Mesenchymal stem cell (in vitro differentiated cells and primary cell): ENCODE results near the gene CNTNAP2.

ENCODE experiments used
- DNase-seq: peaks from one replicate; pipeline ENCODE4 v3.0.0-alpha.2; 2013
- H2AFZ ChIP-seq: one replicate; pipeline ENCODE4 v1.6.1; 2013; ENCODE audit warnings: low read depth, mild to moderate bottlenecking, control low read depth, inconsistent platforms, low read length, moderate library complexity
- H2AK5ac ChIP-seq: 2 replicates; pipeline ENCODE4 v1.6.1; 2013; ENCODE audit warnings: low read length, moderate library complexity, mild to moderate bottlenecking, inconsistent platforms; ENCODE audit not compliant: severe bottlenecking
- H2BK120ac ChIP-seq: one replicate; pipeline ENCODE4 v1.6.1; 2013; ENCODE audit warnings: low read depth, mild to moderate bottlenecking, inconsistent platforms, low read length, moderate library complexity
- H2BK12ac ChIP-seq, 2 experiments: one replicate each; pipeline ENCODE4 v1.6.1; 2013; ENCODE audit warnings: inconsistent platforms in 2 of 2, low read length in 2 of 2, mild to moderate bottlenecking in 2 of 2, moderate library complexity in 2 of 2, control low read depth in 1 of 2
- H2BK15ac ChIP-seq: one replicate; pipeline ENCODE4 v1.6.1; 2013; ENCODE audit warnings: mild to moderate bottlenecking, low read depth, inconsistent platforms; ENCODE audit not compliant: poor library complexity, severe bottlenecking
- H2BK5ac ChIP-seq: 2 replicates; pipeline ENCODE4 v1.6.1; 2013; ENCODE audit warnings: low read depth, mild to moderate bottlenecking, low read length, control low read depth, inconsistent platforms; ENCODE audit not compliant: poor library complexity, severe bottlenecking
- H3K14ac ChIP-seq, 2 experiments: one replicate each; pipeline ENCODE4 v1.6.1; 2013; ENCODE audit warnings: inconsistent platforms in 2 of 2, low read length in 2 of 2, control low read depth in 1 of 2, mild to moderate bottlenecking in 1 of 2, moderate library complexity in 1 of 2
- H3K18ac ChIP-seq, 2 experiments: one replicate each; pipeline ENCODE4 v1.6.1; 2013; ENCODE audit warnings: inconsistent platforms in 2 of 2, low read length in 2 of 2, control low read depth in 1 of 2, low read depth in 1 of 2, mild to moderate bottlenecking in 1 of 2
- H3K23ac ChIP-seq, 2 experiments: one replicate each; pipeline ENCODE4 v1.6.1; 2013; ENCODE audit warnings: inconsistent platforms in 2 of 2, low read length in 2 of 2, mild to moderate bottlenecking in 2 of 2, moderate library complexity in 2 of 2, control low read depth in 1 of 2
- H3K27ac ChIP-seq: 2 replicates; pipeline ENCODE4 v1.5.1; 2013; ENCODE audit warnings: mild to moderate bottlenecking, moderate library complexity, low read length, control low read depth, inconsistent platforms; ENCODE audit not compliant: poor library complexity, severe bottlenecking
- H3K27me3 ChIP-seq, 2 experiments: 2 replicates each; pipeline versions ENCODE4 v1.6.1 to v1.7.0; 2013; ENCODE audit warnings: low read length in 2 of 2, mild to moderate bottlenecking in 2 of 2, moderate library complexity in 2 of 2, control low read depth in 1 of 2, inconsistent platforms in 1 of 2; ENCODE audit not compliant: control insufficient read depth in 1 of 2, insufficient read depth in 1 of 2
- H3K36me3 ChIP-seq, 2 experiments: 2 replicates each; pipeline versions ENCODE4 v1.6.1 to v1.7.0; 2013; ENCODE audit warnings: low read length in 2 of 2, control low read depth in 1 of 2, inconsistent platforms in 1 of 2, low read depth in 1 of 2, mild to moderate bottlenecking in 1 of 2; ENCODE audit not compliant: insufficient read depth in 2 of 2, control insufficient read depth in 1 of 2
- H3K4ac ChIP-seq, 2 experiments: one replicate each; pipeline ENCODE4 v1.6.1; 2013; ENCODE audit warnings: inconsistent platforms in 2 of 2, low read length in 2 of 2, mild to moderate bottlenecking in 2 of 2, moderate library complexity in 2 of 2, control low read depth in 1 of 2, low read depth in 1 of 2
- H3K4me1 ChIP-seq: 2 replicates; pipeline ENCODE4 v1.6.1; 2013; ENCODE audit warnings: low read depth, low read length, control low read depth; ENCODE audit not compliant: control insufficient read depth, insufficient read depth
- H3K4me2 ChIP-seq: 2 replicates; pipeline ENCODE4 v1.6.1; 2013; ENCODE audit warnings: low read length, mild to moderate bottlenecking, inconsistent platforms; ENCODE audit not compliant: poor library complexity, severe bottlenecking
- H3K4me3 ChIP-seq, 2 experiments: 2 replicates each; pipeline versions ENCODE4 v1.5.1 to v1.7.0; 2013; ENCODE audit warnings: low read length in 2 of 2, mild to moderate bottlenecking in 2 of 2, control low read depth in 1 of 2, low read depth in 1 of 2; ENCODE audit not compliant: insufficient read depth in 1 of 2
- H3K79me1 ChIP-seq: replicated peaks from 2 replicates; pipeline ENCODE4 v1.6.1; 2013; ENCODE audit warnings: mild to moderate bottlenecking, control low read depth, low read length, inconsistent platforms; ENCODE audit not compliant: poor library complexity, severe bottlenecking
- H3K9ac ChIP-seq: 2 replicates; pipeline ENCODE4 v1.7.0; 2013; ENCODE audit warnings: mild to moderate bottlenecking, low read length, moderate library complexity
- H3K9me3 ChIP-seq: 2 replicates; pipeline ENCODE4 v1.7.0; 2013; ENCODE audit warnings: mild to moderate bottlenecking, low read length; ENCODE audit not compliant: control insufficient read depth
- H4K8ac ChIP-seq: one replicate; pipeline ENCODE4 v1.6.1; 2013; ENCODE audit warnings: inconsistent platforms, mild to moderate bottlenecking, low read length, moderate library complexity
- H4K91ac ChIP-seq: one replicate; pipeline ENCODE4 v1.6.1; 2013; ENCODE audit warnings: mild to moderate bottlenecking, low read length, inconsistent platforms
- WGBS: methylation state at CpG from one replicate; pipeline ENCODE4 v1.1.7; 2013; ENCODE audit warnings: mixed read lengths; 5-methylcytosine and 5-hydroxymethylcytosine counted together

The CNTNAP2 gene

DNA sequence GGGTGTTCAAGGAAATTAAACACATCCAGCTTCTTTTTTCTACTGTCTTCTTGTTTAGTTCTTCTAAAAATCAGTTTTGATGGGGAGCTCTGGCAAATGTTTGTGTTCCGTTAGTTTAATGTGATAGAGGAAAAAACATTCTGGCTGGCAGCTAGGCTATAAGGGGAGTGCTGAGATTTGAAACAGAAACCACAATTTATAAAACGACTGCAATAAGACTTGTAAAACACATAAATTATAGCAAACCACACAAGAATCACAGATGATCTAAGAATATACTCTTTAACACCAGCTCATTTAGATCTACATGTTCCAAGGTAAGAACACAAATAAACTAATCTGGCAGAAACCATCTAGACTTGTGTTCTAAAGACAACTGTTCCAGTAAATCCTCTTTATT is 425.5 kb downstream of the CNTNAP2 start:
- no peak overlapping the region for H3K27ac ChIP-seq
- whole genome bisulfite sequencing: 30% methylated on average over 1 of the region's 2 CpGs

DNA sequence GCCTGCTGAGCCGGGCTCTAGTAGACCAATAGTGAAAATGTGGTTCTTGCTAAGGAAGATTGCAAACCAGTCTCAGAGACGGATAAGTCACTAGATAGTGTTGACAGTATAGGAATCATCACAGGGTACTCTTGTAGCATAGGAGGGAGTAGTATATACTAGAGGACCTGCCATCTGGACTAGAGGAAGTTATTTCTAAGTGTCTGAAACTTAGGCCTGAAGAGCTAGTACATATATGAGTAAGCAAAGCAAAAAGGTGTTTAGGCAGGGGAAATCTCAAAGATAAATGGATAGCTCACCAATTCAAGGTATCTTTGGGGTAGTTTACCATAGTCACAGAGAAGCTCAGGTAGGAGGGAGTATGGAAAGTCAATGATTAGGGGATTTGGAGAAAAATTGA is 428.1 kb downstream of the CNTNAP2 start:
- Histone ChIP-seq H3K18ac (no peak overlapping the region), H4K91ac (no peak overlapping the region)
- 62% methylated on average over 2 of the region's 2 CpGs for WGBS

More for the DNA sequence above, 425.5 kb downstream of the CNTNAP2 start:
- no peak overlapping the region for H3K4ac ChIP-seq
- H4K91ac ChIP-seq: no peak overlapping the region
- H2BK12ac ChIP-seq: no peak overlapping the region
- H3K9me3 ChIP-seq: peaks cover 26% of the 10 kb centered on the region
- no peak overlapping the region for H2BK15ac ChIP-seq
- no peak overlapping the region for H2AFZ ChIP-seq
- no peaks in the 10 kb centered on the region for H3K79me1 ChIP-seq
- H3K4me1 ChIP-seq: no peaks in the 10 kb centered on the region
- no peak overlapping the region for H2BK120ac ChIP-seq
- H3K23ac ChIP-seq: no peak overlapping the region
- DNase-seq: no peak
- H3K14ac ChIP-seq: no peak overlapping the region
- no peak overlapping the region for H2AK5ac ChIP-seq
- no peaks in the 10 kb centered on the region for H3K36me3 ChIP-seq
- H3K18ac ChIP-seq: no peak overlapping the region
- H3K4me2 ChIP-seq: no peak overlapping the region
- no peaks in the 10 kb centered on the region for H3K27me3 ChIP-seq
- H4K8ac ChIP-seq: no peak overlapping the region
- no peak overlapping the region for H2BK5ac ChIP-seq
- H3K9ac ChIP-seq: no peak overlapping the region
- no peak overlapping the region for H3K4me3 ChIP-seq

DNA sequence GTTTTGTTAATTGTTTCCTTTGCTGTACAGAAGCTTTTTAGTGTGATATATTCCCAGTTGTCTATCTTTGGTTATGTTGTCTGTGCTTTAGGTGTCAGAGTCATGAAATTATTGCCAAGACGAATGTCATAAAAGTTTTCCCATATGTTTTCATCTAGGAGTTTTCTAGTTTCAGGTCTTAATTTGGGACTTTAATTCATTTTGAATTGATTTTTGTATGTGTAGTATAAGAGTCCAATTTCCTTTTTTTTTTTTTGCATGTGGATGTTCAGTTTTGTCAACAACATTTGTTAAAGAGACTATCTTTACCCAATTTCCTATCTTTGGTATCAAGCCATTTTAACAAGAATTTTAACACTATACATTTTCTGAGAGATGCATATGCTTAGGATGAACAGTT is 432.2 kb downstream of the CNTNAP2 start:
- H2AK5ac ChIP-seq: no peak overlapping the region
- H3K4me2 ChIP-seq: no peak overlapping the region
- no peak overlapping the region for H3K9ac ChIP-seq
- no peak overlapping the region for H2BK12ac ChIP-seq
- no peak overlapping the region for H3K18ac ChIP-seq
- H3K27ac ChIP-seq: no peak overlapping the region
- no peak overlapping the region for H3K23ac ChIP-seq
- 64% methylated on average over 1 of the region's 1 CpG for WGBS
- no peak overlapping the region for H3K14ac ChIP-seq
- no peak overlapping the region for H4K91ac ChIP-seq
- no peaks in the 10 kb centered on the region for H3K4me1 ChIP-seq
- no peaks in the 10 kb centered on the region for H3K36me3 ChIP-seq
- H4K8ac ChIP-seq: no peak overlapping the region
- no peaks in the 10 kb centered on the region for H3K27me3 ChIP-seq
- no peak overlapping the region for H2AFZ ChIP-seq
- H3K4me3 ChIP-seq: no peak overlapping the region
- H2BK5ac ChIP-seq: no peak overlapping the region
- no peak overlapping the region for H2BK15ac ChIP-seq
- peaks cover 27% of the 10 kb centered on the region for H3K9me3 ChIP-seq
- no peaks in the 10 kb centered on the region for H3K79me1 ChIP-seq
- H2BK120ac ChIP-seq: no peak overlapping the region
- no peak overlapping the region for H3K4ac ChIP-seq
- DNase-seq: no peak

More for the DNA sequence above, 428.1 kb downstream of the CNTNAP2 start:
- no peak overlapping the region for H2AK5ac ChIP-seq
- H2AFZ ChIP-seq: no peak overlapping the region
- no peak overlapping the region for H2BK120ac ChIP-seq
- no peak overlapping the region for H4K8ac ChIP-seq
- no peaks in the 10 kb centered on the region for H3K4me1 ChIP-seq
- H3K4me3 ChIP-seq: no peak overlapping the region
- no peak overlapping the region for H3K14ac ChIP-seq
- no peak overlapping the region for H3K4me2 ChIP-seq
- H2BK12ac ChIP-seq: no peak overlapping the region
- H3K27ac ChIP-seq: no peak overlapping the region
- no peaks in the 10 kb centered on the region for H3K79me1 ChIP-seq
- H3K4ac ChIP-seq: no peak overlapping the region
- H3K36me3 ChIP-seq: no peaks in the 10 kb centered on the region
- H3K27me3 ChIP-seq: no peaks in the 10 kb centered on the region
- H3K9me3 ChIP-seq: peaks cover 27% of the 10 kb centered on the region
- H2BK5ac ChIP-seq: no peak overlapping the region
- H2BK15ac ChIP-seq: no peak overlapping the region
- H3K23ac ChIP-seq: no peak overlapping the region
- no peak for DNase-seq
- H3K9ac ChIP-seq: no peak overlapping the region

DNA sequence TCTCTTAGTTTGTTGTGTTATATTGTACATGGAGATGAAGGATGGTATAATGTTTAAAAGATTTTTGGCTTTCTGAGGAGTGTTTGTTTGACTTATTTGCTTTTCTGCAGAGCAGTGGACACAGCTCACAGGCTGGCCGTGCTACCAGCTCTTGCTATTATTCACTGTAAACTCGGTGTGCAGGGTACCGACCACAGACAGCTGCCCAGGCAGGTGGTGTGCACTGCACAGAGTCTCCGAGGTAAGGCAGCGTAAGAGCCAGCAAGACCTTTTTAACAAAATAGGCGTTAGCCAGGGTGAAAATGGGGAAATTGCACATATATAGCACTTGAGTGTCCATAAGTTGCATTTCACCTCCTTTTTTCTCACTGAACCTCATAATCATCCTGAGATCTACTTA is 438.0 kb downstream of the CNTNAP2 start:
- Histone ChIP-seq H3K4ac (no peak overlapping the region), H3K4me1 (no peaks in the 10 kb centered on the region), H2BK15ac (no peak overlapping the region), H2AK5ac (no peak overlapping the region), H4K91ac (no peak overlapping the region), H3K4me3 (no peak overlapping the region), H3K23ac (no peak overlapping the region), H3K18ac (no peak overlapping the region), H3K4me2 (no peak overlapping the region), H3K9ac (no peak overlapping the region), H3K79me1 (no peaks in the 10 kb centered on the region), H2BK120ac (no peak overlapping the region), H2AFZ (no peak overlapping the region), H2BK12ac (no peak overlapping the region), H3K27me3 (no peaks in the 10 kb centered on the region), H4K8ac (no peak overlapping the region), H3K14ac (no peak overlapping the region), H3K9me3 (peaks cover 20% of the 10 kb centered on the region), H3K36me3 (no peaks in the 10 kb centered on the region), H2BK5ac (no peak overlapping the region), H3K27ac (no peak overlapping the region)
- no peak for DNase-seq
- 62% methylated on average over 4 of the region's 6 CpGs for WGBS
